Activated CD4-positive, alpha-beta T cell treated with anti-CD3 and anti-CD28 coated beads, Interleukin-2, amount 50 U/mL, for 16 hours (primary cell): Measurements from ENCODE around the gene BCAR3.

ENCODE experiments used
- DNase-seq: peaks from one replicate; pipeline ENCODE4 v3.0.0-alpha.2; 2020

BCAR3 gene

GRCh38 chr1:93614541-93614940 lies 67.1 kb downstream of the BCAR3 start:
- no peak for DNase-seq

- no peak for DNase-seq
Observed at GRCh38 chr1:93613898-93614297, 67.7 kb downstream of the BCAR3 start.

GRCh38 chr1:93612510-93612909 lies 69.1 kb downstream of the BCAR3 start:
- DNase-seq = no peak

DNA sequence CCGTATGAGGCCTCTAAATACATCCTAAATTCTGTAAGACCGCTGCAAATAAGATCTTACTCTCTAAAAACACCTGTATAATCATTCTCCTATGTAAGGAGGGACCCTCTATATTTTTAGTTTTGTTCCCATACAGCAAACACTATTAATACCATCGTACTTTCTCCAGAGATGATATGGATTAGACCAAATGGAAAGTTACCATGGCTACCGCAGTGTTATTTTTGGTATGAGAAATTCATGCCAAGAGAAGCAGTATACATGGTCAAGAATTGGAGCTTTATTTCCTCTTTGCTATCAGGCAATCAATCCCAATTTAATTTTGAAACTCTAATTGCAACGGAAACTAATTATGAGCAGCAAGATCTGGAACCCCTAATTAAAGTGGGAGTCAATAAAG lies 70.0 kb downstream of the BCAR3 start:
- no peak for DNase-seq

- no peak for DNase-seq
Observed at GRCh38 chr1:93609536-93609935, 72.1 kb downstream of the BCAR3 start.

DNA sequence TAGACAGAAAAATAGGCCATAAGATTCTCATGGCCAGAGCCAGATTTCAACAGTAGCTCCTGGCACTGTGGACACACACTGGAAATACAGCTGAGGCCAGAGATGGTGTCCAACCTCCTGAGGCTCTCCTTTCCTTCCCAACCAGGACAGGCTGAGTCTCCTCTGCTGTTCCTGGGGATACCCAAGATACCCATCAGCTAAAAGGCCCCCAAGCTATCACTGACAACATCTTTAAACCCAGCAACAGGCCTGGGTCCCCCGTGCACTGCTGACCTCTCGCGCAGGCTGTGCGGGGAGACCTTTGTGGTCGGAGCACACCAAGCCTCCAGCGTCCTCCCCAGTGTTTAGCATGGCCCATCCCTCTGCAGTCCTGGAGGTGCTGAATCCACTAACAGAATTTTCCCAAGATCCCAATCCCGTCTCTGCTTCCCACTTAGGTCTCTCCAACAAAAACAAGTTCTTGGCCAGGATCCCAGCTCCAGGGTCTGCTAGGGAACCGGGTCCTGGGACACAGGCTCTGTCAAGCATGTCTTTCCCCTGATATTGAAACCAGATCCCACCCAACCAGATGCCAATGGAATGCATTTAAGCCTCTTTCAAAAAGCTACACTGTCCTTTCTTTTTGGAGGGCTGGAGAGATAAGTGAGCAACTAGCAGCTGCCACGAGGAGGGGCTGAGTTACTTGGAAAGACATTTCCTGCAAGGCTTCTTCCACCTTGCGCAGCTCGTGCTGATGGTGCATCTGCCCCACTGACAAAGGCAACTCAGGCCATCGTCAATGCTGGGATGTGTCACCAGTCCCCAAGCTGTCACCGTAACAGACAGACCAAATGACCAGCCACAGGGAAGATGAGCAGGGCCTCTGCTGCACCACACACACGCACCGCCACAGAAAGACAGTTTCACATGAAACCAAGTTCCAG lies 73.2 kb downstream of the BCAR3 start:
- peak; percentile 20 for DNase-seq

DNA sequence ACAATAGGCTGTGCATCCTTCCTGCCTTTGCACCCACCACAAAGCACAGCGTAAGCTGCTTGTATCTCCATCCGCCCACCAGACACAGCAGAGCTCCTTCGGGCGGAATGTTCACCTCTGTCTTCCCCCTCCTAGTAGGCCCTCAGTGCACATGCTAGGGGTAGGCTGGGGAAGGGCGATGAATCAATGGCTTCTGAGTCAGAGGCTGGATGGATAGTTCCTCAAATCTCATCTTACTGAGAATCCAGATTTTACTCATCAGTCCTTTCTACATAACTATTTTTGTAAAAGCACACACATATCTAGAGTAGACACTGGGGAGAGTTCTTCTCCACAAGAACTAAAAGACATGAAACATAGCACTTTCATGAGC lies 73.8 kb downstream of the BCAR3 start:
- DNase-seq = peak; percentile 89

DNA sequence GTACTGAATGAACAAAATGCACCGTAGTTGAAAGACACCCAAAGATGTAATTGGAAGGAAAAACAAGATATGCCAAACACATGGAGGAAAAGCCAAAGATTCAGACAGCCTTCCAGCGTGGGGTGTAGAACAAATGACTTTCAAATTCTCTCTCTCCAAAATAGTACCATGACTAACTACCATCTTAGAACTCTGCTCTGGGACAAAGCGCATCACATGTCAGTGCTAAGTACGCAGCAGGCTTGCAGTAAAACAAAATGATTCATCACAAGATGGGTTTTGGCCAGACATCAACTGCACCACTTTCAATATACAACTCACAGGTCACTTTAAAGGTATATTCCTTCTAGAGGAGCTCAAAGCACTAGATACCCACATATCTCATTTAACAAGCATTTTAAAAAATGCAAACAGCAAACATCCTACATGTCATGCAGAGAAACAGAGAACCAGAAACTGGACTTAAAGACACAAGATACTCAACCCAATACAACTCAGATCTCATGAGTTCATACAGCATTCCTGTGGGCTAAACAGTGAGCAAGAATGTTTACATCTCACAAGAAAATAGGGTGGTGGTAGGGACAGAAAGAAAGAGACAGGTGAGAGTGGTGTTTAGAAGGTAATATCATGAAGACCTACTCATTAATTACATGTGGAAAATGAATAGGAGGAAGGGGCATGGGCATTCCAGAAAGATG lies 75.7 kb downstream of the BCAR3 start:
- DNase-seq = peak; percentile 30

DNA sequence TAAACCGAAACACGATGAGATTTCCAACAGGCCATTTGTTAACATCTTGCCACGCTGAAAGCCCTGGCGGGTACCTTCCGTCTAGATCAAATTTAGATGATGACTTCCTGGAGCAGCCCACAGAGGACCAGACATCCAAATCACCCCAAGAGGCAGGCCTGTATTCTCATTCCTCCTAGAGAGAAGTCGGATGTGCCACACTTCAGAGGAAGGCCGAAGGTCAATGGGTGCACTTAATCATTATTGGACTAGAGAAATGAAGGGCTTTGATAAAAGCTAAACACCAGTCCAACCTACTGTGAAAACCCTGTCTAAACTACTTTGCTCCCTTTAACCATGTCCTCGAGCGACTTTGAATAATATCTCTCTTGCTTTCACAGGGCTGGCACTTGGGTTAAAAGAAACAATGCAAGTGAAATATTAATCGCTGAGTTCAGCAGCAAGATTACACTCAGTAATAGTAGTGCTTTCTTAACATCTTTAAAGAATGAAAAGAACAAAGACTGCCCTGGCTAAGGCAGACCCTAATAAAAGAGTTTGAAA lies 76.5 kb downstream of the BCAR3 start:
- DNase-seq = no peak

DNA sequence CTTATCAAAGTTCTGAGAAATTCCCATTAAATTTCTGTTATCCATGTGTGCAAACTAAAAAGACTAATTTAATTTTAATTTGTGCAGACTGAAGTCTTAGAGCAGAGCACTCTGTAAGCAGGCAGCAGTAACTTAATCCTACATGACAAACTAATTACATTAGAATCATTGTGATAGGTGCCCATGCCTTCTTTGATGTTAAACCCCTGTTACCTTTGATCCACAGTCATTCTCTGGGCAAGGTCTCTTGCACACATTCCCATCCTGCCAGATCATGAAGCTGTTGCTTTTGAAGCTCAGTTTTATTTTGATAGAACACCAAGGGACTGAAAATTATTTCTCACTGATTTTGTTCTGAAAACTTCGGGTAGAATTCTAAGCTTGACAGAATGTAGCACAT lies 77.2 kb downstream of the BCAR3 start:
- no peak for DNase-seq

DNA sequence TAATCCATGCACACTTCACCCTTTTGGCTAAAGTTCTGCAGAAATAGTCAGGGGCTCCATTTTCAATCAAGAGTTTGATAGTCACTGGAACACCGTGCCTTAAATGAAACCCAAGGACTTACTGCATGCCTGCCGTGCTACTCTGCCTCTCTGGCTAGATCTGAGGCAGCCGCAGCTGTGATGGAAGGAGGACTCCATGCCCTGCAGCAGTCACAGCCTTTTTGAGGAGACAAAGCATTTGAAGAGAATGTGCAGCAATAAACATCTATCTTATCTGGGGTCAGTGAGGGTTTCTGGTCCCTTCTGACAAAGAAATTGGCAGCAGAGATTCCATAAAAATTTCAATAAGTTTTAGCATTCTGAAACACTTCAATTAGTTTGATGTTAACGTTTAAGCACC lies 78.0 kb downstream of the BCAR3 start:
- no peak for DNase-seq

GRCh38 chr1:93603106-93603505 lies 78.5 kb downstream of the BCAR3 start:
- DNase-seq = no peak

DNA sequence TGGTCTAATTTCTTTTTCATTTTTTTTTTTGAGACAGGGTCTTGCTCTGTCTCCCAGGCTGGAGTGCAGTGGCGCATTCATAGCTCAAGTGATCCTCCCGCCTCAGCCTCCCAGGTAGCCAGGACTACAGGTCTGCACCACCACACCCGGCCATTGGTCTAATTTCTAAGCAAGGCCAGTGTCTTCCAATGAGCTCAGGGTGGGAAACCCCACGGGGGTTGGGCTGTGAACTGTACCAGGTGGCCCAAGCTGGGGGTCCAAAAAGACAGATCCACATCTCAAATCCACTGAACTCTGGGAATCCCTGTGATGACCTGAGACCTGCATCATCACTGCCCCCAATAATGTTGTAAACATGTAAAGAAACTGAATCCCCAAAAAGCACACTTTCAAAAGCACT lies 79.5 kb downstream of the BCAR3 start:
- DNase-seq = no peak

DNA sequence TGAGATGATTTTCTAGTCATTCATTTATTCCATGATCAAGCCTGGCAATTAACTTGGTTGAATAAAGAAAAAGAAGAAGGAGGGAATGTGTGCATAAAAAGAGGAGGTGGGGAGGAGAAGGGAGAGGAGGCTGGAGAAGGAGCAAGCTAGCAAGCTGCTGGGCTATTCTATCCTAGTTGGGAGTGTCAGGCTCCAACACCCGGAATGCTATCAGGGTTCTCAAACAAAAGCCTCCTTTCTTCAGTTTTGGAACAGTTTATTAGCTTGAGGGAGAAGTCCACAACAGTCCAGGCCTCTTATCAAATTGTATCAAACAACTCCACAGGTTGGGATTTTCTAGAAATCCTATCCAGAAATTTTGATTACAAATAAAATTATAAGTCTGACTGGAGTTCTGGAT lies 80.0 kb downstream of the BCAR3 start:
- no peak for DNase-seq

GRCh38 chr1:93600663-93601062 lies 81.0 kb downstream of the BCAR3 start:
- no peak for DNase-seq

- no peak for DNase-seq
Observed at GRCh38 chr1:93599479-93599878, 82.2 kb downstream of the BCAR3 start.

DNA sequence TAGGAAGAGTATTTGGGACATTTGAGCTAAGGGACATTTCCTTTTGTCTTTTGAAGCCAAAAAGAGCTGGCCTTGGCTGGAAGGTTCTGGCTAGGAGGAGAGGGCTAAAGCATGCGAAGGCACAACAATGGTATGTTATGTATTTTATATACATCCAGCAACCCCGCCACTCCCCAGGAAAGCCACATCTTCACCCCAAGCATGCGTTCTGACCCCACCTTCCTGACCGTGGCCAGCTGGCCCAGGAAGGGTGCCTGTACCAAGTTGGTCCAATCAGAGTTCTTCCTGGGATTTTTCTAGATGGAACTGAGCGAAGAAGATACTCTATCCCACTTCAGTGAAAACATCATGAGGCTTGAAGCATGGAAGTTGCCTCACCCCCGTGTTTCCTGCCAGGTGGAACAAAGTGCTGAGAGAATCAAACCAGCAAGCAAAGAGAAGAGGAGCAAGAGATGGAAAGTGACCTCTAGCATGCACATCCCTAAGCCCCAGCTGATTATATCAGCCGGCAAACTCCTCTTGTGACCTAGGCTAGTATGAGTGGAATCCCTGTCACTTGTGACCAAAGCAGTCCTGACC lies 82.7 kb downstream of the BCAR3 start:
- DNase-seq = no peak

DNA sequence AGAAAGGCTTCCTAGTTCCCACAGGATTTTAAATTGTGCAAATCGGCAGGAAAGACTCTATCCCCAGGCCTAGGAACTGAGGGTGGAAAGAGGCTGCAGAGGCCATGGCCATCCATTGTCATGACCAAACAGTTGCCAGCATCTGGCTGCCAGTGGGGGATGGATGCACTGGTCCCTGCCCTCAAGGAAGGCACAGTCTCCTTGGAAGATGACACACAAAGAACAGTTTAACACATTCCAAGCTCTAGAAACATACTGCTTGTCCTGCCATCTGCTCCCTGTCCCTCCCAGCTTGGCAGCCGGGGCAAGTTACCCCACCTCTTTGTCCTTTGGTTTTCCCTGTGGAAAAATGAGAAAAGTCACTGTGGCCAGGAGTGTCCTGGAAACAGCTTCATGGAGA lies 83.2 kb downstream of the BCAR3 start:
- no peak for DNase-seq

DNA sequence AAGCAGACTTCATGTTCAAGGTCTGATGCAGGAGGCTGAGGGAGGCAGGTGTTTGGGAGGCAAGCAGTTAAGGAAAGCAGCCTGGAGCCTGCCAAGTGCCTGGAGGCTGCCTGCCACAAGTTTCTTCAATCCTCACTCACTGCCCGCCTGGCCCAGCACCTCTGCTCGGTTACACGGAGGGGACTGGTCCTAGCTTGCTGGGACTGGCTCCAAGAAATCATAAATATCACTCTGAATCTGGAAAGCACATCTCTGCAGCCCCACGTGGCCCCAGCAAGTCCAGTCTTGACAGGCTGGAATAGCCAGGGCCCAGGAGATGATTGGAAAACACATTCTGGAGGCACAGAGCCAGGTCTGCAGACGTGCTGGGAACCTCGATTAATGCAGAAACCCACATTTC lies 83.9 kb downstream of the BCAR3 start:
- no peak for DNase-seq

- DNase-seq = no peak
Observed at GRCh38 chr1:93596329-93597089, 85.1 kb downstream of the BCAR3 start.

DNA sequence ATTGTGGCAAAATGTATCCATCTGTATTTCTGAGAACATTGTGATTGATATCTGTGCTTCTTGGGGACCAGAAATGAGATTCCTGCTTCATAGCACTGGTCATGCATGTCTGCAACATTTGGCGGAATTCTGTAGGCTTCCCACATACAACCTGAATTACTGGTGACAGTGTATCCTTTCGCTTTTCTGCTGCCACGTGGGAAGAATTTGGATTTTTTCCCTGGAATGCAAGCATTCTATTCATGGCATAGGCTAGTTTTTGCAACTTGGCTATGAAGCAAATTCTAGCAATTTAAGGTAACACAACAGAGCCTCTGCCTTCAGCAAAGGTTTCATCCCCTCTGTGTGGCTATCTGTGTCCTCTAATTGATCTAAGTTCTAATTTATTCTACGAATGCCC lies 85.9 kb downstream of the BCAR3 start:
- no peak for DNase-seq

DNA sequence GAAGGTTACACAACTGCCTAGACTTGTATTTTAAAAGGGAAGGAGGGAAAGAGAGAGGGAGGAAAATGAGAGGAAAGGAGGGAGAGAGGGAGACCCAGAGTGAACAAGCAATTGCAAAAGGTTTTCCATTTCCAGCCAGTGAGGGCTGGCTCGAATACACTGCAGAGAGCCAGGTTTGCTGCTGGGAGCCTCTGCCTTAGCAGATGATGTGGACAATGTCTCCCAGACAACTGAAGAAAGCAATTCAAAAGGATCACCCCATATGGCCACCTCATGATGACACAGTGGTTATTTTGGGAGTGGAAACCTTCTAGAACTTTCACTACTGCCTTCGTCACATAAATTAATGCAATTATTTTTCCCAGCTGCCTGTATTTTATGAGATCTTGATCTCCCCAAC lies 86.4 kb downstream of the BCAR3 start:
- no peak for DNase-seq

DNA sequence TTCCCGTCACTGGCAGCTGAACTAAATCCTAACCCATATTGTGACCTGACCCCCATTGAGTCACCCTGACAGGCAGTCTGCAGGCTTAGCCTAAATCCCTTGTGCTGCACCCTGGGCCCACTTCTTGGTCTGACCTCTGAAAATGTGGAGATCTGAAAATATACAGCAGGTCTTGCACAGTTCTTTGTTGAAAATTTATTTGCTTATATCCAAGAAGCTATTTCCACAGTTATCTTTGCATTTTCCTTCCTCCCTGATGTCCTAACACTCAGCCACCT lies 87.1 kb downstream of the BCAR3 start:
- no peak for DNase-seq
